Measurements from ENCODE around the gene GATAD2B. TPM values are rescaled to one million over a fixed set of nuclear protein-coding genes. Genes with fewer than 3 reads are reported as not detected.

The GATAD2B gene
- total RNA-seq, 1 donor from 2014 or later = 48.4 TPM

DNA sequence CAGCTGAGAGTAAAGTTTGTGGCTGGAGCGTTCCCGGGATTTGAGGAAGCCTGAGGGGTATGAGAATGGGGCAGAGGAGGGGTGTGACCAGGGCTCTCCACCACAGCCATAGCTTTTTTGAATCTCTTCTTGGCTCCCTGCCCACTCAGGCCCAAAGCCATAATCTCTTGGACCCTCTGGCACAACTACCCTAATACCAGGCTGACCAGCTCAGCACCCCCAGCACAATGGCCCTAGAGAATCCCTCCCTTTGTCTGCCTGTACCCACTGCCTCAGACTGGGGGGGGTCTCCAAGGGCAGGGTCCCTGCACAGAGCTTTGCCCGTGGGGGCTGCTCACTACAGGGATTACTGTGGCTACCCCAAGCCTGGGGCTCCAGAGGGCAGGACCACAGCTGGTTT, 16.2 kb upstream of the GATAD2B start:
- Histone ChIP-seq H3K27ac (ENCODE audit: low read depth, low read length) (no peak overlapping the region), H3K4me2 (ENCODE audit: low read length) (no peak overlapping the region), H3K36me3 (ENCODE audit: insufficient read depth, low read length) (peaks cover 12% of the 10 kb centered on the region), H3K79me2 (ENCODE audit: insufficient read depth, low read length) (peaks cover 6% of the 10 kb centered on the region), H3K9me3 (ENCODE audit: insufficient read depth, low read depth, low read length) (no peaks in the 10 kb centered on the region), H3K27me3 (ENCODE audit: insufficient read depth, low read length) (no peaks in the 10 kb centered on the region), H3K4me3 (ENCODE audit: insufficient read depth, low read depth, low read length) (no peak overlapping the region), H3K4me1 (ENCODE audit: insufficient read depth, low read length) (no peaks in the 10 kb centered on the region), H3K9ac (ENCODE audit: low read length) (no peak overlapping the region), H2AFZ (ENCODE audit: low read depth, low read length) (no peak overlapping the region), H4K20me1 (ENCODE audit: insufficient read depth, low read length) (no peaks in the 10 kb centered on the region)
- FAIRE-seq (no peak), DNase-seq (ENCODE audit: low read depth) (no peak)
- Mint-ChIP-seq H3K4me1 (ENCODE audit: low read depth, unreplicated experiment) (no peaks in the 10 kb centered on the region), H3K36me3 (ENCODE audit: low read depth, unreplicated experiment) (peaks cover 36% of the 10 kb centered on the region), H3K9me3 (ENCODE audit: unreplicated experiment) (no peaks in the 10 kb centered on the region), H3K4me3 (ENCODE audit: unreplicated experiment) (no peak overlapping the region), H3K27me3 (ENCODE audit: low read depth, unreplicated experiment) (no peaks in the 10 kb centered on the region), H3K27ac (ENCODE audit: unreplicated experiment) (no peak overlapping the region)
- TF ChIP-seq, protein P1, sequence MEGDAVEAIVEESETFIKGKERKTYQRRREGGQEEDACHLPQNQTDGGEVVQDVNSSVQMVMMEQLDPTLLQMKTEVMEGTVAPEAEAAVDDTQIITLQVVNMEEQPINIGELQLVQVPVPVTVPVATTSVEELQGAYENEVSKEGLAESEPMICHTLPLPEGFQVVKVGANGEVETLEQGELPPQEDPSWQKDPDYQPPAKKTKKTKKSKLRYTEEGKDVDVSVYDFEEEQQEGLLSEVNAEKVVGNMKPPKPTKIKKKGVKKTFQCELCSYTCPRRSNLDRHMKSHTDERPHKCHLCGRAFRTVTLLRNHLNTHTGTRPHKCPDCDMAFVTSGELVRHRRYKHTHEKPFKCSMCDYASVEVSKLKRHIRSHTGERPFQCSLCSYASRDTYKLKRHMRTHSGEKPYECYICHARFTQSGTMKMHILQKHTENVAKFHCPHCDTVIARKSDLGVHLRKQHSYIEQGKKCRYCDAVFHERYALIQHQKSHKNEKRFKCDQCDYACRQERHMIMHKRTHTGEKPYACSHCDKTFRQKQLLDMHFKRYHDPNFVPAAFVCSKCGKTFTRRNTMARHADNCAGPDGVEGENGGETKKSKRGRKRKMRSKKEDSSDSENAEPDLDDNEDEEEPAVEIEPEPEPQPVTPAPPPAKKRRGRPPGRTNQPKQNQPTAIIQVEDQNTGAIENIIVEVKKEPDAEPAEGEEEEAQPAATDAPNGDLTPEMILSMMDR (IDR thresholded peaks at IDR 0.05; ENCODE audit: insufficient read depth, low read depth, low read length) = no peak
- no peak for TF ChIP-seq EZH2 (IDR thresholded peaks at IDR 0.05; ENCODE audit: insufficient read depth, low read length)

DNA sequence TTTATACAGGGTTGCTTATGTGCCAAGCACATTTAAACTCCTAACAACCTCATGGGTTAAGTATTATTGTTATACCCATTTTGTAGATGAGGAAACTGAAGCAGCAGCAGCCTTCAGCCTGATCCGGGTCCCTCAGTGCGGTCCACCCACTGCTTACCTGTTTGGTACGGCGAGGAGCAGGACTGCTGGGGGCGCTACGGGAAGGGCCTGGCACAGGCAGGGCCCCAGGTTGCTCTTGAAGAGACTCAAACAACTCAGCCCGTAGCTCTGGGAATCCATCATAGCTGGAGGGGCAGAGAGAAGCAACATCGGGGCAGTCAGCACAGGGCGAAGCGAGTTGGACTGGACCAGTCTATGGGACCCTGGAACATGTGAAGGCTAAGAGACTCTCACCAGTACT, 14.6 kb upstream of the GATAD2B start:
- Histone ChIP-seq H3K4me1 (ENCODE audit: insufficient read depth, low read length) (no peaks in the 10 kb centered on the region), H3K27me3 (ENCODE audit: insufficient read depth, low read length) (no peaks in the 10 kb centered on the region), H3K79me2 (ENCODE audit: insufficient read depth, low read length) (no peaks in the 10 kb centered on the region), H3K4me2 (ENCODE audit: low read length) (no peak overlapping the region), H4K20me1 (ENCODE audit: insufficient read depth, low read length) (no peaks in the 10 kb centered on the region), H3K9me3 (ENCODE audit: insufficient read depth, low read depth, low read length) (no peaks in the 10 kb centered on the region), H3K9ac (ENCODE audit: low read length) (no peak overlapping the region), H3K4me3 (ENCODE audit: insufficient read depth, low read depth, low read length) (no peak overlapping the region), H2AFZ (ENCODE audit: low read depth, low read length) (no peak overlapping the region), H3K36me3 (ENCODE audit: insufficient read depth, low read length) (peaks cover 14% of the 10 kb centered on the region), H3K27ac (ENCODE audit: low read depth, low read length) (no peak overlapping the region)
- no peak for FAIRE-seq
- no peaks in the 10 kb centered on the region for H3K9me3 Mint-ChIP-seq (ENCODE audit: unreplicated experiment)
- peaks cover 37% of the 10 kb centered on the region for H3K36me3 Mint-ChIP-seq (ENCODE audit: low read depth, unreplicated experiment)
- no peak overlapping the region for H3K27ac Mint-ChIP-seq (ENCODE audit: unreplicated experiment)
- no peak overlapping the region for H3K4me3 Mint-ChIP-seq (ENCODE audit: unreplicated experiment)
- DNase-seq (ENCODE audit: low read depth) = no peak
- no peak for TF ChIP-seq EZH2 (IDR thresholded peaks at IDR 0.05; ENCODE audit: insufficient read depth, low read length)
- TF ChIP-seq, protein P1 (IDR thresholded peaks at IDR 0.05; ENCODE audit: insufficient read depth, low read depth, low read length) = no peak
- H3K4me1 Mint-ChIP-seq (ENCODE audit: low read depth, unreplicated experiment) = no peaks in the 10 kb centered on the region
- no peaks in the 10 kb centered on the region for H3K27me3 Mint-ChIP-seq (ENCODE audit: low read depth, unreplicated experiment)

DNA sequence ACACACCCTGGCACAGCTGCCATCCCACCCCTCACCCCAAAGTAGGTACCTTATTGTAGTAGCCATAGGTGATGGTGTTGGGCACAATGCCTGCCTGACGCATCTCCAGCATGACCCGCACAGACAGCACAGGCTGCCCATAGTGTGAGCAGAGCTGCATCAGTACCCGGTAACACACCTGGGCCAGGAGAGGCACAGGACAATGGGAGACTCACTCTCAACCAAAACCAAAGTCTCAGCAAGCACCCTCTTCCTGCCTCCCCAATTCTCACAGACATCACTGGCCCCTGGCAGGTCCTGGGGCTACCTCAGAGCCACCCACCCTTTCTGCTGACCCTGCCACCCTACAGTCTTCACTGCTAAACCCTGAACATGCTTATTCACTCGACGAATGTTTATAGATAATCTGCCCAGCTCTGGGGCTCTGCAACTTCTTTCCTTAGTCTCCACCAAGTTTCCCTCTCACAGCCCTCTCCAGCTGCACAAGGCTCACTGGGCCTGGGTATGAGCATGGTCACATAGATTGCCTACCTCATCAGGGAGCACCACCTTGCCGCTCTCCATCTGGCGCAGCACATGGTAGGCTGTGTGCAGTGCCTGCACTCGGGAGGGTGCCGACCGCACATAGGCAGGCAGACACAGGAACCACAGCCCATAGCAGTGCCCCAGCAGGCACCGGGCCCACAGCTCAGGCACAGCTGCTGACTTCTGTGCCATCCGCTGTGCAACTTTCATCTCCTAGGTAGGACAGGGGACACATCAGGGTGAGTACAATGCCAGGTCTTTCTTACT, 13.4 kb upstream of the GATAD2B start:
- no peaks in the 10 kb centered on the region for H3K4me1 ChIP-seq (ENCODE audit: insufficient read depth, low read length)
- Mint-ChIP-seq H3K4me1 (ENCODE audit: low read depth, unreplicated experiment) (no peaks in the 10 kb centered on the region), H3K9me3 (ENCODE audit: unreplicated experiment) (no peaks in the 10 kb centered on the region), H3K4me3 (ENCODE audit: unreplicated experiment) (no peak overlapping the region), H3K27me3 (ENCODE audit: low read depth, unreplicated experiment) (no peaks in the 10 kb centered on the region), H3K27ac (ENCODE audit: unreplicated experiment) (no peak overlapping the region), H3K36me3 (ENCODE audit: low read depth, unreplicated experiment) (peaks cover 35% of the 10 kb centered on the region)
- no peak overlapping the region for H3K9ac ChIP-seq (ENCODE audit: low read length)
- no peaks in the 10 kb centered on the region for H3K79me2 ChIP-seq (ENCODE audit: insufficient read depth, low read length)
- TF ChIP-seq, protein P1 (IDR thresholded peaks at IDR 0.05; ENCODE audit: insufficient read depth, low read depth, low read length) = no peak
- no peak for TF ChIP-seq EZH2 (IDR thresholded peaks at IDR 0.05; ENCODE audit: insufficient read depth, low read length)
- H2AFZ ChIP-seq (ENCODE audit: low read depth, low read length) = no peak overlapping the region
- no peaks in the 10 kb centered on the region for H4K20me1 ChIP-seq (ENCODE audit: insufficient read depth, low read length)
- no peak overlapping the region for H3K27ac ChIP-seq (ENCODE audit: low read depth, low read length)
- DNase-seq (ENCODE audit: low read depth) (no peak), FAIRE-seq (no peak)
- H3K36me3 ChIP-seq (ENCODE audit: insufficient read depth, low read length) = peaks cover 14% of the 10 kb centered on the region
- no peaks in the 10 kb centered on the region for H3K27me3 ChIP-seq (ENCODE audit: insufficient read depth, low read length)
- H3K4me2 ChIP-seq (ENCODE audit: low read length) = no peak overlapping the region
- H3K4me3 ChIP-seq (ENCODE audit: insufficient read depth, low read depth, low read length) = no peak overlapping the region
- no peaks in the 10 kb centered on the region for H3K9me3 ChIP-seq (ENCODE audit: insufficient read depth, low read depth, low read length)

All from astrocyte (in vitro differentiated cells and primary cell).